K562 (cell line): ENCODE measurements around the gene BSCL2. TPM values are rescaled to one million over a fixed set of nuclear protein-coding genes. Genes with fewer than 3 reads are reported as not detected.

Experiments used
- ATAC-seq: fragments of 200-7000 bp; cut with Tn5 transposase; 3 replicates; pipeline ENCODE4 v1.9.1; 2020; ENCODE audit warnings: moderate library complexity
- BruUV-seq: library from RNA; stranded (reverse); fragments of 400-500 nt; replicated peaks from 2 replicates; lab custom pipeline; 2021; lab: Mats Ljungman, UMichigan
- CTCF ChIA-PET: fragments of 300-600 bp; formaldehyde crosslinking; extraction: SDS; loops from one replicate; lab custom pipeline; 2021; ENCODE audit warnings: low intra/inter-chr PET ratio; lab: Yijun Ruan, JAX
- POLR2A ChIA-PET: fragments of 300-600, 350-650 bp; sonication (Branson Sonifier 250); formaldehyde crosslinking; extraction: SDS; loops from one replicate; lab custom pipeline; 2021; ENCODE audit warnings: antibody characterized with exemption, inconsistent platforms; lab: Yijun Ruan, JAX
- DNase-seq, 4 experiments: peaks; one replicate each; pipeline versions ENCODE4 v3.0.0 to v3.0.0-alpha.2; 2011 to 2018; ENCODE audit warnings: low spot score in 3 of 4, mixed read lengths in 3 of 4; ENCODE audit errors: extremely low read depth in 1 of 4
- FAIRE-seq: peaks from 2 replicates; lab custom pipeline; 2011; peaks lifted over from hg19 to GRCh38; lab: Jason Lieb, UNC
- H2AFZ ChIP-seq: 2 replicates; pipeline ENCODE4 v1.6.0; 2011; ENCODE audit warnings: low read depth, low read length, control low read depth, inconsistent platforms
- H3K27ac ChIP-seq: fragments of 200-600 bp; 3 replicates; pipeline ENCODE4 v1.8.0; 2011; ENCODE audit warnings: low read depth, mild to moderate bottlenecking, control low read depth, inconsistent platforms, low read length, moderate library complexity, mixed read lengths; ENCODE audit errors: extremely low read depth
- H3K27me3 ChIP-seq, 2 experiments: fragments of 300-600 bp in 1 of 2; 2 replicates in 1 of 2; 3 replicates in 1 of 2; pipeline versions ENCODE4 v1.6.0 to v1.8.0; 2011; ENCODE audit warnings: inconsistent platforms in 2 of 2, low read length in 2 of 2, mild to moderate bottlenecking in 1 of 2, mixed read lengths in 1 of 2, moderate library complexity in 1 of 2; ENCODE audit not compliant: control insufficient read depth in 2 of 2, insufficient read depth in 2 of 2
- H3K36me3 ChIP-seq: fragments of 300-600 bp; 3 replicates; pipeline ENCODE4 v1.8.0; 2011; ENCODE audit warnings: mild to moderate bottlenecking, low read length, inconsistent platforms; ENCODE audit not compliant: control insufficient read depth, insufficient read depth
- H3K4me1 ChIP-seq, 2 experiments: fragments of 200-600 bp in 1 of 2; replicated peaks in 1 of 2; 2 replicates in 1 of 2; 3 replicates in 1 of 2; pipeline versions ENCODE4 v1.5.1 to v1.8.0; 2011; ENCODE audit warnings: inconsistent platforms in 2 of 2, low read length in 2 of 2, mild to moderate bottlenecking in 1 of 2, mixed read lengths in 1 of 2, moderate library complexity in 1 of 2; ENCODE audit not compliant: control insufficient read depth in 2 of 2, insufficient read depth in 2 of 2
- H3K4me2 ChIP-seq: 2 replicates; pipeline ENCODE4 v1.6.1; 2011; ENCODE audit warnings: low read length, control low read depth, inconsistent platforms, mixed read lengths; ENCODE audit not compliant: insufficient read depth
- H3K4me3 ChIP-seq: fragments of 200-600 bp; sonication (generic), shearing (Covaris generic); 2 replicates; pipeline ENCODE4 v1.5.1; 2016; ENCODE audit warnings: control low read depth, inconsistent platforms
- H3K79me2 ChIP-seq: fragments of 200-600 bp; 3 replicates; pipeline ENCODE4 v1.8.0; 2011; ENCODE audit warnings: low read length, inconsistent platforms; ENCODE audit not compliant: control insufficient read depth, insufficient read depth
- H3K9ac ChIP-seq, 2 experiments: 2 replicates each; pipeline versions ENCODE4 v1.6.0 to v1.6.1; 2011; ENCODE audit warnings: low read depth in 2 of 2, low read length in 2 of 2, control low read depth in 1 of 2, inconsistent platforms in 1 of 2, mild to moderate bottlenecking in 1 of 2, mixed read lengths in 1 of 2; ENCODE audit not compliant: insufficient read depth in 1 of 2
- H3K9me1 ChIP-seq: one replicate; pipeline ENCODE4 v1.6.0; 2011; ENCODE audit warnings: inconsistent platforms, mild to moderate bottlenecking, low read length, moderate library complexity; ENCODE audit not compliant: control insufficient read depth, insufficient read depth
- H3K9me3 ChIP-seq: replicated peaks from 2 replicates; pipeline ENCODE4 v1.5.1; 2011; ENCODE audit warnings: low read depth, low read length, inconsistent platforms; ENCODE audit not compliant: control insufficient read depth, insufficient read depth
- H4K20me1 ChIP-seq: replicated peaks from 2 replicates; pipeline ENCODE4 v1.6.1; 2011; ENCODE audit warnings: low read length, inconsistent platforms, mixed read lengths; ENCODE audit not compliant: control insufficient read depth, insufficient read depth
- CTCF ChIP-seq, 3 experiments: IDR thresholded peaks in 2 of 3; conservative IDR thresholded peaks in 1 of 3; 2 replicates each; pipeline ENCODE4 v1.5.1; 2011 to 2012; ENCODE audit warnings: low read length in 3 of 3, mild to moderate bottlenecking in 3 of 3, control low read depth in 2 of 3, improper control_type of control experiment in 1 of 3, inconsistent platforms in 1 of 3, low read depth in 1 of 3, mixed read lengths in 1 of 3, moderate library complexity in 1 of 3; ENCODE audit not compliant: insufficient read depth in 2 of 3
- EP400 ChIP-seq: fragments of 450-650 bp; IDR thresholded peaks from 2 replicates; pipeline ENCODE4 v1.6.1; 2017; ENCODE audit warnings: antibody characterized with exemption, mild to moderate bottlenecking, moderate library complexity
- RAD21 ChIP-seq, 2 experiments: fragments of 250-450 bp in 1 of 2; fragments of 450-650 bp in 1 of 2; sonication (Bioruptor Pico) in 1 of 2; formaldehyde crosslinking in 1 of 2; IDR thresholded peaks in 1 of 2; conservative IDR thresholded peaks in 1 of 2; 2 replicates each; pipeline versions ENCODE4 v1.4.0 to v1.8.0; 2020 to 2022; ENCODE audit warnings: mild to moderate bottlenecking in 2 of 2, moderate library complexity in 1 of 2
- REST ChIP-seq, 2 experiments: fragments of 450-650 bp; formaldehyde crosslinking in 1 of 2; IDR thresholded peaks; 2 replicates each; pipeline versions ENCODE4 v1.4.0 to v1.6.1; 2014 to 2020; ENCODE audit warnings: mild to moderate bottlenecking in 2 of 2, borderline replicate concordance in 1 of 2, low read depth in 1 of 2
- SMAD1 ChIP-seq: fragments of 150-350 bp; IDR thresholded peaks from 2 replicates; pipeline ENCODE4 v1.6.1; 2014; ENCODE audit warnings: low read length, low read depth; ENCODE audit not compliant: partially characterized antibody
- SMC3 ChIP-seq: conservative IDR thresholded peaks from 2 replicates; pipeline ENCODE4 v1.6.1; 2011; ENCODE audit warnings: low read depth, low read length, improper control_type of control experiment; ENCODE audit not compliant: insufficient read depth
- SNIP1 ChIP-seq: fragments of 450-650 bp; IDR thresholded peaks from 2 replicates; pipeline ENCODE4 v1.7.1; 2017; ENCODE audit warnings: low read depth, mild to moderate bottlenecking
- ZNF354B ChIP-seq: fragments of 250-450 bp; sonication (Bioruptor Pico); IDR thresholded peaks from 2 replicates; pipeline ENCODE4 v1.4.0; 2020
- WGBS: fragments of 100-300 bp; shearing (Covaris generic); methylation state at CpG from one replicate; pipeline ENCODE4 v1.1.6; 2016; ENCODE audit warnings: low coverage, mixed read lengths; ENCODE audit not compliant: insufficient coverage; ENCODE audit errors: missing lambda C conversion rate; 5-methylcytosine and 5-hydroxymethylcytosine counted together
- in situ Hi-C: fragments of 300-500 bp; cut with MboI; formaldehyde crosslinking; loops from 4 replicates; pipeline ENCODE4 v1.15.0; 2018; ENCODE audit warnings: inconsistent platforms, mixed read lengths
- intact Hi-C: fragments of 100-400 bp; cut with micrococcal nuclease; formaldehyde crosslinking; loops from 2 replicates; pipeline ENCODE4 v1.14.2; 2022
- polyA plus RNA-seq, 8 experiments: library from polyadenylated mRNA; depleted of rRNA in 4 of 8; stranded (reverse) in 5 of 8; unstranded in 3 of 8; fragments of >200 nt; fragmentation: Nextera tagmentation in 2 of 8; fragmentation: Illumina TruSeq in 1 of 8; extraction: Ambion mirVana in 2 of 8; extraction: Trizol in 1 of 8; gene quantifications; 2 replicates each; pipeline versions ENCODE4 v1.2.1 to v1.2.3, GENCODE V29; 2011 to 2014; ENCODE audit warnings: inconsistent platforms in 1 of 8, missing spikeins in 1 of 8
- total RNA-seq, 7 experiments: library from RNA; depleted of rRNA in 6 of 7; stranded (reverse); fragments of >200 nt in 6 of 7; fragmentation: Illumina TruSeq in 2 of 7; extraction: Trizol in 2 of 7; gene quantifications; 2 replicates each; pipeline versions ENCODE4 v1.2.1 to v1.2.3, GENCODE V29; 2011 to 2021; ENCODE audit warnings: low replicate concordance in 1 of 7

Gene BSCL2
- total and polyA plus RNA-seq, 9 of the 15 experiments (the other 6 are each of a cell fraction or from before 2014, with no cell fraction given) = 18.9 to 51.7 (median 35.2) TPM

GRCh38 chr11:62732830-62733229, 25.6 kb upstream of the BSCL2 start:
- WGBS = 91% methylated on average over 1 of the region's 2 CpGs
- H3K79me2 ChIP-seq = peaks cover 27% of the 10 kb centered on the region

More at GRCh38 chr11:62732830-62733229, 25.6 kb upstream of the BSCL2 start:
- in situ Hi-C loops = no loop called here
- ChIA-PET POLR2A (interaction anchor here (0.6 kb wide), 1 partner anchor 59 kb away, joined by 3 read pairs; no protein-coding TSS in a partner anchor), CTCF (interaction anchor here (0.6 to 3.1 kb wide), 5 partner anchors 37 to 832 kb away, joined by 3 to 25 read pairs (median 5); partner anchors contain the start of gene TMEM179B)
- Histone ChIP-seq H3K4me1 (peaks cover 4 to 6% of the 10 kb centered on the region in 2 experiments; a peak in 3 of 5 replicates), H4K20me1 (no peaks in the 10 kb centered on the region), H3K9ac (no peak overlapping the region), H3K36me3 (peaks cover 47% of the 10 kb centered on the region; the same call in 2 of the 3 replicates), H3K27ac (no peak overlapping the region), H3K4me2 (no peak overlapping the region), H2AFZ (no peak overlapping the region), H3K9me3 (no peaks in the 10 kb centered on the region), H3K27me3 (no peaks in the 10 kb centered on the region), H3K4me3 (no peak overlapping the region), H3K9me1 (no peaks in the 10 kb centered on the region)
- ATAC-seq (peak; percentile 25; the same call in 1 of the 3 replicates), DNase-seq (no peak), FAIRE-seq (no peak)
- intact Hi-C loops = loop anchor here (1.0 kb wide), 1 partner anchor 36 kb away; no protein-coding TSS in a partner anchor
- TF ChIP-seq CTCF (IDR thresholded peaks at IDR 0.05 in 2 of 3, conservative IDR thresholded peaks at IDR 0.05 in 1 of 3; ENCODE audit: insufficient read depth in 2 of 3, low read depth in 1 of 3, low read length in 3 of 3) (peak; percentile 22 to 57 (median 37); a peak in 3 of 6 replicates), SMAD1 (no peak), SNIP1 (no peak), RAD21 (CRISPR knock-in tag; conservative IDR thresholded peaks at IDR 0.05 in 1 of 2, IDR thresholded peaks at IDR 0.05 in 1 of 2) (peak in 1 of 2 experiments; percentile 28; a peak in 2 of 4 replicates), SMC3 (0 out of 2 replicates have a peak, but pooled peaks have one; percentile 8), ZNF354B (CRISPR knock-in tag) (no peak), REST (IDR thresholded peaks at IDR 0.05; ENCODE audit: borderline replicate concordance) (peak; percentile 38; the same call in 1 of the 2 replicates), REST (CRISPR knock-in tag; IDR thresholded peaks at IDR 0.05; ENCODE audit: low read depth) (no peak), EP400 (no peak)
- no TSS peak for BruUV-seq
